HG03095 (cell line): Measurements from ENCODE around the gene NUP98.

ENCODE experiments used
- ATAC-seq: cut with Tn5 transposase; IDR thresholded peaks from one replicate; pipeline ENCODE4 v1.9.1; 2021; ENCODE audit warnings: moderate library complexity; ENCODE audit not compliant: unreplicated experiment

Gene NUP98

GRCh38 chr11:3738723-3739122 is 58.6 kb downstream of the NUP98 start:
- no peak for ATAC-seq

- no peak for ATAC-seq
Observed at GRCh38 chr11:3738241-3738640, 59.1 kb downstream of the NUP98 start.

DNA sequence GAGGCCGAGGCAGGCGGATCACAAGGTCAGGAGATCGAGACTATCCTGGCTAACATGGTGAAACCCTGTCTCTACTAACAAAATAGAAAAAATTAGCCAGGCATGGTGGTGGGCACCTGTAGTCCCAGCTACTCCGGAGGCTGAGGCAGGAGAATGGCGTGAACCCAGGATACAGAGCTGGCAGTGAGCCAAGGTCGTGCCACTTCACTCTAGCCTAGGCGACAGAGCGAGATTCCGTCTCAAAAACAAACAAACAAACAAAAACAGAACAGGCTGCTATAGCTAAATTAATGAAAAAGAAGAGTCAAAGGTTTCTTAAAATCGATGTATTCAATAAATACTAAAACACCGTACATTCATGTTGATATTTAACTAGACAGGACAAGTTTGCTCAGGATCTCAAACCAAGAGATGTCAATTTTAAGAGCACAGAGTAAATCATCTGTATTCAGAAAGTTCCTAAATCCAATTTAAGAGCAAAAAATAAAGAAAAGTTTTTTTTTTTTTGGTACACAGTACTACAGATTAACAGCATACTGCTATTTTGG is 59.9 kb downstream of the NUP98 start:
- ATAC-seq, result no peak

DNA sequence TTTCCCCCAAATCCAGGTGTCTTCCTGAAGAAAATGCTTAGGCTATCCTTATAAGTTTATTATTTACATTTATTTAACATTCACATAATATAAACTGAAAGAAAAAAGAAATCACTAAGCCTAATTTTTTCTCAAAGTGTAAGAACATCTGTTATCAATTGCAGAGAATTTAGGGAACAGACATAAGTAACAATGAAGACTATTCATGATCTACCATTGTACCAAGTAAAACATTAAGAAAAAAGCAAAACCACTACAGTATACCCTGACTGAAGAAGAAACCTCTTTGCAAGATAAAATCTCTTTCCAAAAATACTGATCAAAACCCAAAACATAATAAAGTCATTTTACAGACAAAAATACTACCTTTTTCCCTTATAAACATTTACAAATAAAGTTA is 60.5 kb downstream of the NUP98 start:
- no peak for ATAC-seq

DNA sequence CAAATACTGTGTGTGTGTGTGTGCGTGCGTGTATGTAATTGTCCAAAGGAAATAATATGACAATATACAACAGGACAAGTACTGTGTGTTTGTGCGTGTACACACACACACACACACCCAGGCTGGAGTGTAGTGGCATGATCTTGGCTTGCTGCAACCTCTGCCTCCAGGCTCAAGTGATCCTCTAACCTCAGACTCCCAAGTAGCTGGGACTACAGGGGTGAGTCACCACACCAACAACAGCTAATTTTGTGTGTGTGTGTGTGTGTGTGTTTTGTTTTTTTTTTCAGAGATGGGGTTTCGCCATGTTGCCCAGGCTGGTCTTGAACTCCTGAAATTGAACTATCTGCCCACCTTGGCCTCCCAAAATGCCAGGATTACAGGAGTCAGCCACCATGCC is 61.5 kb downstream of the NUP98 start:
- ATAC-seq, result no peak

DNA sequence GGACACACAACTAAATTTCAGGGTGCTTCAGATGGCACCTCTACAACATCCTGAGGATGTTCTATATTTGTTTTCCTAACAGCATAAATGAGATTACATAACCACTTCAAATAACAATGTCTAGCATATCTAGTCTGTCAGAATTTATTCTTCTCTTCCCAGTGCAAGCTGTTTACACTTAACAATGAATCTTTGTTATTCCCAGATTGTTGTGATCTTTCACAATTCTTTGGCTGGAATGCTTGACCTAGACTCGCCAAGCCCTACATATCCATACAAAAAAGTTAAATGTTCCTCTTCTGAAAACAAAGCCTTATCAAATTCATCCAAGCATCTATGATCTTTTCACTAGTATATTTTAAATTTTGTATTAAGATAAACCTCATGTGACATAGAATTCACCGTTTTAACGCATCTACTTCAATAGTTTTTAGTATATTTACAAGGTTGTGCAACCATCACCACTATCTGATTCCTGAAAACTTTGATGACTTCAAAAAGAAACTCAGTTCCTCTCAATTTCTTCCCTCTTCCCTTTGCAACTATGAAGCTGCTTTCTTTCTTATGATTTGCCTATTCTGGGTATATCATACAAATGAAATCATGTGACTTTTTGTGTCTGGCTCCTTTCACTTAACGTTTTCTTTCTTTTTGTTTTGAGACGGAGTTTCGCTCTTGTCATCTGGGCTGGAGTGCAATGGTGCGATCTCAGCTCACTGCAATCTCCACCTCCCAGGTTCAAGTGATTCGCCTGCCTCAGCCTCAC is 64.5 kb downstream of the NUP98 start:
- no peak for ATAC-seq

DNA sequence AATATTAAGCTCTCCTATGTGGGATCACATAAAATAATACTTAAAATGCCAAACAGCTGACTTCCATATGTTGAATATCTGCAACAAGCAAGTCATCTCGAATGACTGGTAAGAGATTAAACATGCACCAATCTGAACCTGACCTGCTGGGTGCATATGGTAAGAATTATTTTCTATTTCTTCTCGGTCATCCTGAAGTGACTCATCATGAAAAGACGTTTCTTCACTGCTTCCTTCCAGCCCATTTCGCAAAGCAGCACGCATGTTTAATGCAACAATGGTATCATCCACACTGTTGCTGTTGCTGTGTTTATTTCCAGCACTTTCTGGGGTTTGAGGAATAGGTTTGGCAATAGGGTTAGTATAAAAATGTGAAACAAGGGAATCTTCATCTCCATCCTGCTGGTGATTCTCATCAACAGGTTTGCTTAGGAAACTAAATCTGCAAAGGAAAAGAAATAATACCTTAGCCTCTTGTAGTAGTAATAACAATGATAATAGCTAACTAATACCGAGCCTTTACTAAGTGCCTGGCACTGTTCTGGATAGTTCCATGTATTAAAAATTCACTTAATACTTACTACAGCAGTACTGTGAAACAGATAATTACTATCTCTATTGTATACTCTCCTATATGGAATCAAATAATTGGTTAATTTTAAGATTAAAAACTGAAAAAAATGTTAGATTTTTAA is 74.2 kb downstream of the NUP98 start:
- no peak for ATAC-seq

DNA sequence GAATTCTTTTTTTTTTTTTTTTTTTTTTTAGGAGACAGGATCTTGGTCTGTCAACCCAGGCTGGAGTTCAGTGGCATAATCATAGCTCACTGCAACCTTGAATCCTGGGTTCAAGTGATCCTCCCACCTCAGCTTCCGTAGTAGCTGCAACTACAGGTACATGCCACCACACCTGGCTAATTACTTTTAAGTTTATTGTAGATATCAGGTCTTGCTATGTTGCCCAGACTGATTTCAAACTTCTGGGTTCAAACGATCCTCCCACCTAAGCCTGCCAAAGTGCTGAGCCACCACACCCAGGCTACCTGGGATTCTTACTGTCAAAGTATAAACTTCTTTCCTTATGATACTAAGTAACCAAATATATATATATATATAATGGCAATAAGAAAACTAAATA is 75.3 kb downstream of the NUP98 start:
- ATAC-seq, result no peak

- ATAC-seq, result no peak
Observed at GRCh38 chr11:3720997-3721396, 76.4 kb downstream of the NUP98 start.

DNA sequence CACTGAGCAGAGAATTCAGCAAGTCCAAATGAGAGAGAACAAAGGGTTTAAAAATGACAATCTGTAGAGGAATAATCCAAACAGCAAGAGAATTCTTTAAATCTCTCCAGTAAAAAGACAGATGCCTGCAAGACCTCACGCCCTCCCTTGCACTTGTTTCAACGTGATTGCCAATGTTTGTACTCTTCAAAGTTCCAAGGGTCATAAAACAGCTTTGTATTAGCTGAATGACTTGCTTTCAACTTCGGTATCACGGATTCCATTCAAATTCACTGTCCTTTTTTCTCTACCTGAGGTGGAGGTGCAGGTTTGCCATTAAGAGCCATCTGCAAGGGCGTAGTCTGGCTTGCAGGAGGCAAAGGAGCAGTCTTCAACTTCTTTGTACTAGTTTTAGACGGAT is 85.1 kb downstream of the NUP98 start:
- no peak for ATAC-seq

DNA sequence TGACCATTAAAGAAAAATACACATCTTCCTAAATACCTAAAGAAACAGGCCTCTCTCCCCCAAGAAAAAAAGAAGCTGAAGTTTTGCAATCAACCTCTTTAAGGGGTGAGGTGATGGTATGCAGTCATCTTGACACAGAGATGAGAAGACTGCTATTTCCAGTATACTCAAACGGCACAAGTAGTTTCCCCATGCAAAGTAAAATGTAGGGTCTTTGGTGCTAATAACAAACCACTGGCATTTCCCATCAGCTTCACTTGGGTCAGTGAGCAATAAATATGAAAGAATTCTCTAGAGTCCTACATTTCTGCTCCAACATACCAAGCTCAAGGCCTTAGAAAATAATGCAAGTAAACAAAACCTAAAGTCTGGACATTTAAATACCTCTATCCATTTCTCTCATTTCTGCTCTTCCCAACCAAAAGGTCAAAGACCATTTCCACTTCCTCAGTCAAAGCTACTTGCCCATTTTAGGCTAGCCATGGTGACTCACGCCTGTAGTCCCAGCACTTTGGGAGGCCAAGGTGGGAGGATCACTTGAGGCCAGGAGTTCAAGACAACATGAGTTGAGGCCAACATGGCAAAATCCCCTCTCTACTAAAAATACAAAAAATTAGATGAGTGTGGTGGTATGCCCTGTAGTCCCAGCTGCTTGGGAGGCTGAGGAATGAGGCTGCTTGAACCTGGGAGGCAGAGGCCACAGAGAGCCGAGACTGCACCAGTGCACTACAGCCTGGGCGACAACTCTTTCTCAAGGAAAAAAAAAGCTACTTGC is 86.7 kb downstream of the NUP98 start:
- ATAC-seq, result no peak

GRCh38 chr11:3709977-3710376 is 87.4 kb downstream of the NUP98 start:
- no peak for ATAC-seq

GRCh38 chr11:3707176-3707575 is 90.2 kb downstream of the NUP98 start:
- ATAC-seq, result no peak

DNA sequence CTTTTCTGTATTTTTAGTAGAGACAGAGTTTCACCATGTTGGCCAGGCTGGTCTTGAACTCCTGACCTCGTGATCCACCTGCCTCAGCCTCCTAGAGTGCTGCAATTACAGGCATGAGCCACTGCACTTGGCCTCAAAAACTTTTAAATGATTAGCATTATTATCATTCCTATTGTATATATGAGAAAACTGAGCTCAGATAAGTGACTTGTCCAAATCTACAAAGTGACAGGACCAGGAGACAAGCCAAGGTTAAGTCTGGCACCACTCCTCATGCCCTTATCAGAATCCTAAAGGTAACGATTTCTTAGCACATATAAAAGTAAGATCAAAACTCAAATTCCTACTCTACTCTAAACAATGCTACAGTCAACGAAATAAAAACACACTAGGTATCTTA is 94.0 kb downstream of the NUP98 start:
- ATAC-seq, result no peak

- ATAC-seq, result no peak
Observed at GRCh38 chr11:3700910-3701309, 96.4 kb downstream of the NUP98 start.

GRCh38 chr11:3700410-3700809 is 96.9 kb downstream of the NUP98 start:
- ATAC-seq, result no peak

DNA sequence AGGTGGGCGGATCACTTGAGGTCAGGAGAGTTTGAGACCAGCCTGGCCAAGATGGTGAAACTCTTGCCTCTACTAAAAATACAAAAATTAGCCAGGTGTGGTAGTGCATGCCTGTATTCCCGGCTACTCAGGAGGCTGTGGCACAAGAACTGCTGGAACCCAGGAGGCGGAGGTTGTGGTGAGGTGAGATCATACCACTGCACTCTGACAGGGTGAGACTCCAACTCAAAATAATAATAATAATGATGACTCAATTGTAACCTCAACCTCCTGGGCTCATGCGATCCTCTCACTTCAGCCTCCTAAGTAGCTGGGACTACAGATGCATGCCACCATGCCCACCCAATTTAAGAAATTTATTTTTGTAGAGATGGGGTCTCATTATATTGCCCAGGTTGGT is 110.6 kb downstream of the NUP98 start:
- no peak for ATAC-seq

- no peak for ATAC-seq
Observed at GRCh38 chr11:3685923-3686322, 111.4 kb downstream of the NUP98 start.

GRCh38 chr11:3684819-3685172 is 112.6 kb downstream of the NUP98 start:
- no peak for ATAC-seq

DNA sequence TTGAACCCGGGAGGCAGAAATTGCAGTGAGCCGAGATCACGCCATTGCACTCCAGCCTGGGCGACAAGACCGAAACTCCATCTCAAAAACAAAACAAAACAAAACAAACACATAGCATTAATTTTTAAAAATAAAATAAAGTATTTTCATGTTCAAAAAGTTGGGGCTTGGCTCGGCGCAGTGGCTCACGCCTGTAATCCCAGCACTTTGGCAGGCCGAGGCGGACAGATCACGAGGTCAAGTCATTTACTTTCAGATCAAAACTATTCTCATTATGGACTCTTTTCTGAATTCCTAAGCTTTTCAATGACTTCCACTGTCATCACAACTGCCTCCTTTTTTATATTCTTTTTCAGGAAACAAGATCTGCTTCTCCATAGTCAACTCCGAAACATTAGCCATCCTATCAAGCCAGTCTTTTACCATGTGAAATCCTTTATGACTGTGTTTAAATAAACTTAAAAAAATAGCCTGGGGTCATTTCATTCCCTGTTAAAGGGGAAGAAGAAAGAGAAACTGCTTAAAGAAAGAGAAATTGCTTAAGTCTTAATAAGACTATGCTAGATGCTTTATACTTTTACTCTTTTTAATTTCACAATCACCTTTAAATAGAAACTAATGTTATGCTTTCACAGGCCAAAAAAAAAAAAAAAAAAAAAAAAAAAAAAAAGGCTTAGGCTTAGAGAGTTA is 113.1 kb downstream of the NUP98 start:
- no peak for ATAC-seq

DNA sequence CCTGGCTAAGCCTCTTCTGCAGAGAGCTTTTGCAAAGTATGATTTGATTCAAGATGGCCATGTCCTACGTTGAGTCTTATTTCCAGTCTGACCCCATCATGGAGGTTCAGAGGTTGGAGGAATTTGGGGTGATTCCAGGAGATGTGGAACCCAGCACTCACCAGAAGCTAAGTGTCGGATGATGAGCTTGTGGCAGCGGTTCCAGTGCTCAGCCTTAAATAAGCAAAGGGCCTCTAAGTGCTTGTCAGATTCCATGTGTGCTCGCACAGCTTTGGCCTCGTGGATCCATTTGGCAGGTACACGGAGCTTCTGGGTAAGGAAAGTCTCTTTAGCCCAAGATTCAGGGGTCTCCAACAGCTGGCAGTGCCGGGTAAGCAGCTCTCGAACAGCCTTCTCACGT is 114.3 kb downstream of the NUP98 start:
- no peak for ATAC-seq
